Activated T-helper 1 cell treated with anti-CD3 and anti-CD28 coated beads, Interleukin-12 subunit alpha, Interleukin-12 subunit beta, Interleukin-2, Interleukin-4 antibody, amounts not matched to agents 30 ng/mL and 10 ng/mL and 1 ng/mL, durations not matched to agents 14 hours and 24 hours and 36 hours (primary cell): ENCODE measurements around the gene GINS2. TPM values are rescaled to one million over a fixed set of nuclear protein-coding genes. Genes with fewer than 3 reads are reported as not detected.

ENCODE experiments used
- DNase-seq: peaks from one replicate; pipeline ENCODE4 v3.0.0; 2021; ENCODE audit warnings: low spot score
- H3K27ac Mint-ChIP-seq: one replicate; pipeline ENCODE4 v1.8.0; 2021; ENCODE audit warnings: mild to moderate bottlenecking, mixed read lengths
- H3K27me3 Mint-ChIP-seq: one replicate; pipeline ENCODE4 v1.8.0; 2022; ENCODE audit warnings: mild to moderate bottlenecking, moderate library complexity, mixed read lengths; ENCODE audit not compliant: insufficient read depth
- H3K36me3 Mint-ChIP-seq: one replicate; pipeline ENCODE4 v1.8.0; 2021; ENCODE audit warnings: low read depth, mixed read lengths
- H3K4me1 Mint-ChIP-seq: one replicate; pipeline ENCODE4 v1.8.0; 2021; ENCODE audit warnings: low read depth, mixed read lengths
- H3K4me3 Mint-ChIP-seq: one replicate; pipeline ENCODE4 v1.8.0; 2021; ENCODE audit warnings: mild to moderate bottlenecking, moderate library complexity, mixed read lengths
- H3K9me3 Mint-ChIP-seq: one replicate; pipeline ENCODE4 v1.8.0; 2021; ENCODE audit warnings: mixed read lengths
- intact Hi-C: fragments of 100-400 bp; cut with micrococcal nuclease; formaldehyde crosslinking; loops from one replicate; pipeline ENCODE4 v1.15.1; 2024
- total RNA-seq: library from RNA; stranded (reverse); gene quantifications from 2 replicates; pipeline ENCODE4 v1.2.3, GENCODE V29; 2022

GINS2 gene
- total RNA-seq = 87.2 and 91.1 TPM in 2 replicates

- Mint-ChIP-seq H3K27ac (peak within 1 kb of the TSS; percentile 86), H3K36me3 (peaks cover 8% of the 10 kb centered on the region), H3K4me3 (peak within 1 kb of the TSS; percentile 86), H3K9me3 (no peaks in the 10 kb centered on the region), H3K4me1 (peaks cover 8% of the 10 kb centered on the region), H3K27me3 (peaks cover 7% of the 10 kb centered on the region)
- peak; percentile 89 for DNase-seq
- intact Hi-C loops = loop anchor here (1.0 to 5.0 kb wide), 4 partner anchors 78 to 381 kb away; partner anchors contain the start of genes COX4I1 and EMC8
These were observed at the start of gene GINS2 for GRCh38 chr16:85688586-85689284. TSS of gene GINS2 (minus strand) at chr16:85688954. CDS start at chr16:85688898, 56 bp downstream.

GRCh38 chr16:85736921-85737320 is 48.2 kb upstream of the GINS2 start:
- no peak for DNase-seq
- Mint-ChIP-seq H3K9me3 (no peaks in the 10 kb centered on the region), H3K36me3 (no peaks in the 10 kb centered on the region), H3K4me3 (no peak overlapping the region), H3K27me3 (peaks cover 3% of the 10 kb centered on the region), H3K27ac (no peak overlapping the region), H3K4me1 (peaks cover 8% of the 10 kb centered on the region)
- intact Hi-C loops = no loop called here

GRCh38 chr16:85735946-85736345 is 47.2 kb upstream of the GINS2 start:
- no peak for DNase-seq
- intact Hi-C loops = no loop called here
- Mint-ChIP-seq H3K27ac (no peak overlapping the region), H3K36me3 (no peaks in the 10 kb centered on the region), H3K9me3 (no peaks in the 10 kb centered on the region), H3K4me3 (no peak overlapping the region), H3K27me3 (peaks cover 3% of the 10 kb centered on the region), H3K4me1 (peaks cover 8% of the 10 kb centered on the region)

- intact Hi-C loops = no loop called here
- Mint-ChIP-seq H3K27me3 (peaks cover 3% of the 10 kb centered on the region), H3K36me3 (no peaks in the 10 kb centered on the region), H3K4me3 (no peak overlapping the region), H3K4me1 (peaks cover 8% of the 10 kb centered on the region), H3K9me3 (no peaks in the 10 kb centered on the region), H3K27ac (no peak overlapping the region)
- DNase-seq = peak; percentile 8
These were observed 46.5 kb upstream of the GINS2 start for GRCh38 chr16:85735225-85735635.

- no peak for DNase-seq
- H3K27ac Mint-ChIP-seq = no peak overlapping the region
These were observed 45.7 kb upstream of the GINS2 start for GRCh38 chr16:85734311-85735017.

GRCh38 chr16:85733839-85734170 is 45.1 kb upstream of the GINS2 start:
- H3K36me3 Mint-ChIP-seq = no peaks in the 10 kb centered on the region
- no peak overlapping the region for H3K4me3 Mint-ChIP-seq
- peaks cover 3% of the 10 kb centered on the region for H3K27me3 Mint-ChIP-seq
- peaks cover 8% of the 10 kb centered on the region for H3K4me1 Mint-ChIP-seq
- intact Hi-C loops = no loop called here
- DNase-seq = no peak
- H3K9me3 Mint-ChIP-seq = no peaks in the 10 kb centered on the region
- H3K27ac Mint-ChIP-seq = no peak overlapping the region

More at GRCh38 chr16:85734311-85735017, 45.7 kb upstream of the GINS2 start:
- Mint-ChIP-seq H3K36me3 (no peaks in the 10 kb centered on the region), H3K9me3 (no peaks in the 10 kb centered on the region), H3K4me1 (peaks cover 8% of the 10 kb centered on the region), H3K27me3 (peaks cover 3% of the 10 kb centered on the region), H3K4me3 (no peak overlapping the region)
- intact Hi-C loops = no loop called here

- DNase-seq = no peak
- no peak overlapping the region for H3K27ac Mint-ChIP-seq
- H3K4me3 Mint-ChIP-seq = no peak overlapping the region
- peaks cover 8% of the 10 kb centered on the region for H3K4me1 Mint-ChIP-seq
- H3K27me3 Mint-ChIP-seq = peaks cover 3% of the 10 kb centered on the region
- H3K36me3 Mint-ChIP-seq = no peaks in the 10 kb centered on the region
- intact Hi-C loops = no loop called here
- no peaks in the 10 kb centered on the region for H3K9me3 Mint-ChIP-seq
These were observed 44.5 kb upstream of the GINS2 start for GRCh38 chr16:85733155-85733838.

- peaks cover 8% of the 10 kb centered on the region for H3K4me1 Mint-ChIP-seq
These were observed 42.4 kb upstream of the GINS2 start for GRCh38 chr16:85731179-85731578.

GRCh38 chr16:85730186-85730465 is 41.4 kb upstream of the GINS2 start:
- Mint-ChIP-seq H3K9me3 (no peaks in the 10 kb centered on the region), H3K27ac (no peak overlapping the region), H3K4me1 (peaks cover under 1% of the 10 kb centered on the region), H3K36me3 (no peaks in the 10 kb centered on the region), H3K4me3 (no peak overlapping the region), H3K27me3 (no peaks in the 10 kb centered on the region)
- intact Hi-C loops = no loop called here
- DNase-seq = no peak

More at GRCh38 chr16:85731179-85731578, 42.4 kb upstream of the GINS2 start:
- DNase-seq = no peak
- intact Hi-C loops = no loop called here
- H3K36me3 Mint-ChIP-seq = no peaks in the 10 kb centered on the region
- peaks cover 3% of the 10 kb centered on the region for H3K27me3 Mint-ChIP-seq
- no peak overlapping the region for H3K27ac Mint-ChIP-seq
- no peak overlapping the region for H3K4me3 Mint-ChIP-seq
- no peaks in the 10 kb centered on the region for H3K9me3 Mint-ChIP-seq

GRCh38 chr16:85729452-85730185 is 40.9 kb upstream of the GINS2 start:
- DNase-seq = no peak
- intact Hi-C loops = no loop called here
- no peaks in the 10 kb centered on the region for H3K27me3 Mint-ChIP-seq
- H3K36me3 Mint-ChIP-seq = no peaks in the 10 kb centered on the region
- H3K27ac Mint-ChIP-seq = no peak overlapping the region
- H3K9me3 Mint-ChIP-seq = no peaks in the 10 kb centered on the region
- H3K4me3 Mint-ChIP-seq = no peak overlapping the region
- H3K4me1 Mint-ChIP-seq = no peaks in the 10 kb centered on the region

- Mint-ChIP-seq H3K27ac (no peak overlapping the region), H3K27me3 (no peaks in the 10 kb centered on the region), H3K4me1 (no peaks in the 10 kb centered on the region), H3K4me3 (no peak overlapping the region), H3K36me3 (no peaks in the 10 kb centered on the region), H3K9me3 (no peaks in the 10 kb centered on the region)
- intact Hi-C loops = no loop called here
- DNase-seq = no peak
These were observed 40.1 kb upstream of the GINS2 start for GRCh38 chr16:85728879-85729278.

- Mint-ChIP-seq H3K27me3 (no peaks in the 10 kb centered on the region), H3K4me3 (no peak overlapping the region), H3K36me3 (no peaks in the 10 kb centered on the region), H3K9me3 (no peaks in the 10 kb centered on the region), H3K27ac (no peak overlapping the region), H3K4me1 (no peaks in the 10 kb centered on the region)
- no peak for DNase-seq
- intact Hi-C loops = no loop called here
These were observed 36.2 kb upstream of the GINS2 start for GRCh38 chr16:85724936-85725335.
